GM21526 (cell line): ENCODE data around the gene CYP27C1.

Experiments used
- ATAC-seq: cut with Tn5 transposase; IDR thresholded peaks from one replicate; pipeline ENCODE4 v1.9.1; 2021; ENCODE audit warnings: moderate library complexity; ENCODE audit not compliant: unreplicated experiment, low FRiP score

The CYP27C1 gene

DNA sequence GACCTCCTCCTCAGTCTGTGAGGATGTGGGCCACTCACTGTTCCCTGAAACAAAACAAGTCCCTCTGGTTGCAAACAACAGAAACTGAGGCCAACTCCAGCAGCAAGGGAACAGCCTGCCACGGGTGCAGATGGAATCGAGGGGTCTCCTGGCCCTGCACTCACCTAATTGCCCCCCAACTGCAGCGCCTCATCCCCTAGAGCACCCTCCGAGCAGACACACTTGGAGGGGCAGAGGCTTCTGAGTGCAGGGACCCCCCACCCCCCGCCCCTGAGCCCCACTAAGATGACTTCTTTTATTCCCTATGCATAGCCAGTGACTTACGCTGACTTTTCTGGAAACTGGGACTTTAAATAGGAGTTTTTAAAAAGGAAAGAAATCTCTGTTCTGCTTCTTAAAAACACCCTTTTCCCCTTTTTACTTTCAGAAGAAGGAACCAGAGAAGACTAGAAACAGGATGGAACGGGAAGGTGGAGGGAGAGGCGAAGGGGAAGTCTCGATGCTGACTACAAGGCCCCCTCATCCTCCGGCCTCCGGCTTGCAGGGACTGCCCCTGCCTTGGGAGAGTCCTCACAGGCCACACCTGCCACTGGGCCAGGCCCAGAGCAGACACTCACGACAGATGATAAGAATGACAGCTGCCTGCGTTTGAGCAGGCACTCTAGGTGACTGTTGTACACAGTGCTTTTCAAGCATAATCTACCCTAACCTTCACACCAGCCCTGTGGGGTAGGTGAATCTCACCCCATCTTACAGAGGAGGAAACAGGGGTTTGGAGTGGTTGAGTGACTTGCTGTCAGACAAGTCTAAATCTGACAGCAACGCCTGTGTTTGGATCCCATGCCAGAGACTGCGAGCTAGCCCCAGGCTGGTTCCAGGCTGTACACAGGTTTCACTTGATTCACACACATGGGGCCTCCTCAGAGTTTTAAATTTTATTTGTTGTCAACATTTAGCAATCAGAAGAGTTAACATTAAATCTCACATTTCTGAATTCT, 85.0 kb downstream of the CYP27C1 start:
- ATAC-seq = no peak

- no peak for ATAC-seq
Observed at GRCh38 chr2:127134235-127134634, 85.9 kb downstream of the CYP27C1 start.
